HepG2 (cell line): ENCODE results near the gene ITIH1.

Experiments used
- CTCF ChIP-seq: sonication (generic); formaldehyde crosslinking; IDR thresholded peaks from 2 replicates; pipeline ENCODE4 v1.5.0; 2020; ENCODE audit warnings: mild to moderate bottlenecking, missing genetic modification reagents, moderate library complexity
- DNMT3B ChIP-seq: conservative IDR thresholded peaks from 2 replicates; pipeline ENCODE4 v1.6.1; 2016; ENCODE audit warnings: missing biosample characterization, control low read depth
- HCFC1 ChIP-seq: fragments of 150-350 bp; IDR thresholded peaks from 2 replicates; pipeline ENCODE4 v1.6.1; 2014; ENCODE audit warnings: low read depth, low read length
- MEIS1 ChIP-seq: sonication (generic); formaldehyde crosslinking; IDR thresholded peaks from 2 replicates; pipeline ENCODE4 v1.9.0; 2021; ENCODE audit warnings: mild to moderate bottlenecking, missing genetic modification reagents, moderate library complexity, borderline replicate concordance
- NFE2L2 ChIP-seq: fragments of 150-350 bp; IDR thresholded peaks from 2 replicates; pipeline ENCODE4 v1.6.1; 2014; ENCODE audit warnings: low read length
- RAD51 ChIP-seq: fragments of 450-650 bp; IDR thresholded peaks from 2 replicates; pipeline ENCODE4 v1.6.1; 2016; ENCODE audit warnings: borderline replicate concordance
- TEAD2 ChIP-seq: sonication (generic); formaldehyde crosslinking; IDR thresholded peaks from 2 replicates; pipeline ENCODE4 v1.9.0; 2021; ENCODE audit warnings: missing genetic modification reagents
- TRIM22 ChIP-seq: fragments of 450-650 bp; IDR thresholded peaks from 2 replicates; pipeline ENCODE4 v1.6.1; 2017
- TRIM24 ChIP-seq: sonication (generic); formaldehyde crosslinking; IDR thresholded peaks from 2 replicates; pipeline ENCODE4 v1.8.0; 2022; ENCODE audit warnings: mild to moderate bottlenecking, missing genetic modification reagents
- USF2 ChIP-seq, 2 experiments: sonication (generic) in 1 of 2; formaldehyde crosslinking in 1 of 2; IDR thresholded peaks; 2 replicates each; pipeline versions ENCODE4 v1.5.1 to v1.6.1; 2011 to 2020; ENCODE audit warnings: borderline replicate concordance in 1 of 2, low read depth in 1 of 2, low read length in 1 of 2, mild to moderate bottlenecking in 1 of 2, missing genetic modification reagents in 1 of 2, moderate library complexity in 1 of 2
- ZNF121 ChIP-seq: sonication (generic); formaldehyde crosslinking; IDR thresholded peaks from 2 replicates; pipeline ENCODE4 v1.5.0; 2020; ENCODE audit warnings: mild to moderate bottlenecking, missing genetic modification reagents
- ZNF713 ChIP-seq: sonication (generic); formaldehyde crosslinking; IDR thresholded peaks from 2 replicates; pipeline ENCODE4 v1.4.0; 2020; ENCODE audit warnings: mild to moderate bottlenecking, missing genetic modification reagents
- ZNF777 ChIP-seq: sonication (generic); formaldehyde crosslinking; IDR thresholded peaks from 2 replicates; pipeline ENCODE4 v1.4.0; 2020; ENCODE audit warnings: missing genetic modification reagents
- TF ChIP-seq, protein P1 (sequence below): sonication (generic); formaldehyde crosslinking; IDR thresholded peaks from 2 replicates; pipeline ENCODE4 v1.4.0; 2020; ENCODE audit warnings: missing genetic modification reagents

DNA sequence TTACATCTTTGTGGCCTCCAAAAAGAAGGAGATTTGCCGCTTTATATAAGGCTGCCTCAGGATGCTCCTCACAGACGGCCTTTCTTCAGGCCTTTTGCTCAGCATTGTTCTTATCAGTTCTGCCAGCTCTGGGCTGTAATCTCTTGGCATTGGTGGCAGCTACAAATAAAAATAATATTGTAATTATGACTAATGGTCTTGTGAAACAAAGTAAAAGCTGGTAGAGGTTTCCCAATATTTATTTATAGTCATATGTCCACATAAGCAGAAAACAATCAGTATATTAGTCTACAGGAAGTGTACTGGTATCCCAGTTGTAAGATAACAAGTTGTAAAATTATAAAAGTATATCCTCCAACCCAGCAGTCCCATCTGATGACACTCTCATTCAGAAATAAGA lies 13.9 kb upstream of the ITIH1 start:
- no peak for TF ChIP-seq TRIM24
- TF ChIP-seq ZNF777 (CRISPR knock-in tag): no peak
- no peak for TF ChIP-seq DNMT3B
- TF ChIP-seq MEIS1: no peak
- TF ChIP-seq TEAD2 (CRISPR knock-in tag): no peak
- no peak for TF ChIP-seq ZNF121
- no peak for TF ChIP-seq NFE2L2
- TF ChIP-seq TRIM22: no peak
- TF ChIP-seq ZNF713 (CRISPR knock-in tag): no peak
- TF ChIP-seq CTCF (CRISPR knock-in tag): no peak
- TF ChIP-seq USF2 (IDR thresholded peaks at IDR 0.05; ENCODE audit: low read depth, low read length): no peak
- TF ChIP-seq USF2 (CRISPR knock-in tag; IDR thresholded peaks at IDR 0.05; ENCODE audit: borderline replicate concordance): no peak
- TF ChIP-seq, protein P1, sequence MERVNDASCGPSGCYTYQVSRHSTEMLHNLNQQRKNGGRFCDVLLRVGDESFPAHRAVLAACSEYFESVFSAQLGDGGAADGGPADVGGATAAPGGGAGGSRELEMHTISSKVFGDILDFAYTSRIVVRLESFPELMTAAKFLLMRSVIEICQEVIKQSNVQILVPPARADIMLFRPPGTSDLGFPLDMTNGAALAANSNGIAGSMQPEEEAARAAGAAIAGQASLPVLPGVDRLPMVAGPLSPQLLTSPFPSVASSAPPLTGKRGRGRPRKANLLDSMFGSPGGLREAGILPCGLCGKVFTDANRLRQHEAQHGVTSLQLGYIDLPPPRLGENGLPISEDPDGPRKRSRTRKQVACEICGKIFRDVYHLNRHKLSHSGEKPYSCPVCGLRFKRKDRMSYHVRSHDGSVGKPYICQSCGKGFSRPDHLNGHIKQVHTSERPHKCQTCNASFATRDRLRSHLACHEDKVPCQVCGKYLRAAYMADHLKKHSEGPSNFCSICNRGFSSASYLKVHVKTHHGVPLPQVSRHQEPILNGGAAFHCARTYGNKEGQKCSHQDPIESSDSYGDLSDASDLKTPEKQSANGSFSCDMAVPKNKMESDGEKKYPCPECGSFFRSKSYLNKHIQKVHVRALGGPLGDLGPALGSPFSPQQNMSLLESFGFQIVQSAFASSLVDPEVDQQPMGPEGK (CRISPR knock-in tag): no peak
- TF ChIP-seq HCFC1: no peak
- TF ChIP-seq RAD51: no peak
